A549 (cell line): ENCODE results near the gene CERS2.

ENCODE experiments used
- POLR2A ChIP-seq: IDR thresholded peaks from 2 replicates; pipeline ENCODE4 v1.6.1; 2012; ENCODE audit warnings: mild to moderate bottlenecking, low read length
- RAD21 ChIP-seq, 2 experiments: fragments of >200 bp in 1 of 2; sonication (Bioruptor Twin) in 1 of 2; formaldehyde crosslinking in 1 of 2; IDR thresholded peaks in 1 of 2; conservative IDR thresholded peaks in 1 of 2; 2 replicates in 1 of 2; 3 replicates in 1 of 2; pipeline ENCODE4 v1.6.1; 2012 to 2018; ENCODE audit warnings: inconsistent platforms in 1 of 2
- TF ChIP-seq, protein P1 (sequence below): fragments of >200 bp; sonication (Bioruptor Twin); formaldehyde crosslinking; IDR thresholded peaks from 3 replicates; pipeline ENCODE4 v1.5.1; 2016

DNA sequence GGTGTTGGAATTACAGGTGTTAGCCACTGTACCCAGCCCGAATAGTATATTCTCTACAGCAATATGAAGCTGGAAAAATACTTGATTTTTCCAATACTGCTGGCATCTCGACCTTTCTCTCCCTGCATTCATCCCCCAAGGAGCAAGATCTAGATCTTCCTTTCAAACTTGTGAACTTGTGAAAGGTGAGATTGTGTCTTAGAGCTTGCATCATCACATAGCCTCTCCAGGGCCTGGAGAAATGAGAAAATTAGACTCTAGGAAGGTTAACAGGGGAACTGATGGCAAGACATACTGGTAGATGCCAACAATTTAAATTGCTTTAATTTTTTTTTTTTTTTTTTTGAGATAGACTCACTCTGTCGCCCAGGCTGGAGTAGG is 35.7 kb upstream of the CERS2 start:
- no peak for TF ChIP-seq POLR2A
- TF ChIP-seq, protein P1, sequence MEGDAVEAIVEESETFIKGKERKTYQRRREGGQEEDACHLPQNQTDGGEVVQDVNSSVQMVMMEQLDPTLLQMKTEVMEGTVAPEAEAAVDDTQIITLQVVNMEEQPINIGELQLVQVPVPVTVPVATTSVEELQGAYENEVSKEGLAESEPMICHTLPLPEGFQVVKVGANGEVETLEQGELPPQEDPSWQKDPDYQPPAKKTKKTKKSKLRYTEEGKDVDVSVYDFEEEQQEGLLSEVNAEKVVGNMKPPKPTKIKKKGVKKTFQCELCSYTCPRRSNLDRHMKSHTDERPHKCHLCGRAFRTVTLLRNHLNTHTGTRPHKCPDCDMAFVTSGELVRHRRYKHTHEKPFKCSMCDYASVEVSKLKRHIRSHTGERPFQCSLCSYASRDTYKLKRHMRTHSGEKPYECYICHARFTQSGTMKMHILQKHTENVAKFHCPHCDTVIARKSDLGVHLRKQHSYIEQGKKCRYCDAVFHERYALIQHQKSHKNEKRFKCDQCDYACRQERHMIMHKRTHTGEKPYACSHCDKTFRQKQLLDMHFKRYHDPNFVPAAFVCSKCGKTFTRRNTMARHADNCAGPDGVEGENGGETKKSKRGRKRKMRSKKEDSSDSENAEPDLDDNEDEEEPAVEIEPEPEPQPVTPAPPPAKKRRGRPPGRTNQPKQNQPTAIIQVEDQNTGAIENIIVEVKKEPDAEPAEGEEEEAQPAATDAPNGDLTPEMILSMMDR = no peak
- no peak for TF ChIP-seq RAD21 (conservative IDR thresholded peaks at IDR 0.05 in 1 of 2, IDR thresholded peaks at IDR 0.05 in 1 of 2)
